Esophagus (tissue), 2 donors: ENCODE measurements around the gene SH3GL1. TPM values are rescaled to one million over a fixed set of nuclear protein-coding genes. Genes with fewer than 3 reads are reported as not detected.

ENCODE experiments used
- H3K27ac ChIP-seq, 2 donors: one replicate each; pipeline ENCODE4 v1.5.1; 2013; ENCODE audit warnings: low read depth in 2 of 2, mild to moderate bottlenecking in 2 of 2, inconsistent platforms in 1 of 2, low read length in 1 of 2, moderate library complexity in 1 of 2
- H3K27me3 ChIP-seq, 2 donors: one replicate each; pipeline ENCODE4 v1.6.1; 2013; ENCODE audit warnings: low read length in 2 of 2, control low read depth in 1 of 2, mild to moderate bottlenecking in 1 of 2; ENCODE audit not compliant: insufficient read depth in 2 of 2, control insufficient read depth in 1 of 2
- H3K36me3 ChIP-seq, 2 donors: one replicate each; pipeline ENCODE4 v1.6.1; 2013; ENCODE audit warnings: low read length in 1 of 2; ENCODE audit not compliant: control insufficient read depth in 2 of 2, insufficient read depth in 2 of 2
- H3K4me1 ChIP-seq, 2 donors: one replicate each; pipeline ENCODE4 v1.6.1; 2013; ENCODE audit warnings: low read length in 1 of 2; ENCODE audit not compliant: control insufficient read depth in 2 of 2, insufficient read depth in 2 of 2
- H3K4me3 ChIP-seq, 2 donors: one replicate each; pipeline ENCODE4 v1.5.1; 2013; ENCODE audit warnings: low read length in 2 of 2, mild to moderate bottlenecking in 2 of 2, low read depth in 1 of 2, moderate library complexity in 1 of 2
- H3K9me3 ChIP-seq, 2 donors: one replicate each; pipeline ENCODE4 v1.6.1; 2013; ENCODE audit warnings: mild to moderate bottlenecking in 2 of 2, low read depth in 1 of 2, low read length in 1 of 2, moderate library complexity in 1 of 2; ENCODE audit not compliant: control insufficient read depth in 2 of 2, insufficient read depth in 1 of 2
- WGBS, 2 donors: extraction: QIAGEN DNeasy Blood & Tissue Kit; methylation state at CpG; one replicate each; pipeline ENCODE4 v1.1.7; 2013; 5-methylcytosine and 5-hydroxymethylcytosine counted together
- polyA plus RNA-seq, 2 donors: library from polyadenylated mRNA; stranded (reverse); fragments of 200-250 nt; gene quantifications; one replicate each; pipeline ENCODE4 v1.2.3, GENCODE V29; 2013
- donor health status: healthy with polysubstance abuse.
- donor health status: Bipolar disorder and iron deficiency.

The SH3GL1 gene
- polyA plus RNA-seq = 100 to 1,000 TPM; 123 to 242 TPM

DNA sequence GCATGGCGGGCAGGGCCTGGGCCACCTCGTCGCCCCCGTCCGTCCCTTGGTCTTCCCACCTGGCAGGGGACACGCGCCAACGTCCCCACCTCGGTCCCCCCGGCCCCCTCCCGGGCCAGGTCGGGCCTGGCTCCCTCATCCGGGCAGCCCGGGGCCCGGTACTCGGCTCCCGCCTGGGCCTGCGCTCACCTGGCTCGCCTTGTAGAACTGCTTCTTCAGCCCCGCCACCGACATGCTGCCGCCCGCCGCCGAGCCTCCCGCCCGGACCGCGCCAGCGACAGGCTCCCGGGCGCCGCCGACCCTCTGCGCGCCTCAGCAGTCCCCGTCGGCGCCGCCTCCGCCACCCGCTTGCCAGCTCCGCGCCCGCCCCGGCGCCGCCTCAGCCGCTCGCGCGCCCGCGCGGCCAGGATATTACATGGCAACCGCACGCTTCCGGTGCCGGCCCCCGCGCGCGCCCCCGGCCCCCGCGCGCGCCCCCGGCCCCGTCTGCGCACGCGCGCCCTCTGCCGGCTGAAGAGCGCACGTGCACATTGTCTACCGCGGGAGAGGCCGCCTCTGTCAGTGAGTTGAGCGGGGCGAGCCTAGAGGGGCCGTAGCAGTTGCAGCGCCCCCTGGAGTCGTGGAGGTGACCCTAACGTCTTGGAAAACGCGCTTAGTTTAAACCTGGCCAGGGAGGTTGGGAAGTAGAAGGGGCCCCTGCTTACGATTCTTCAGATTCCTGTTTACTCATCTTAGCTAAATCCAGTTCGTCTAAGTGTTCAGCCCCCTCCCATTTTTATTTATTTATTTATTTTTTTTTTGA lies at the start of gene SH3GL1:
SH3GL1 (minus strand) TSS at position 413 of the 802 bp plus-strand sequence; CDS start at position 234, 179 bp downstream.
- Histone ChIP-seq H3K27me3 (no peaks in the 10 kb centered on the region), H3K4me1 (peaks cover 7 to 14% of the 10 kb centered on the region in 2 donors), H3K36me3 (peaks cover 0 to 6% of the 10 kb centered on the region in 2 donors), H3K4me3 (peak within 1 kb of the TSS; percentile 70 to 74), H3K27ac (peak within 1 kb of the TSS; percentile 90), H3K9me3 (no peaks in the 10 kb centered on the region)
- WGBS, 2 donors = 1% methylated on average over 70 to 90 of the region's 90 CpGs

DNA sequence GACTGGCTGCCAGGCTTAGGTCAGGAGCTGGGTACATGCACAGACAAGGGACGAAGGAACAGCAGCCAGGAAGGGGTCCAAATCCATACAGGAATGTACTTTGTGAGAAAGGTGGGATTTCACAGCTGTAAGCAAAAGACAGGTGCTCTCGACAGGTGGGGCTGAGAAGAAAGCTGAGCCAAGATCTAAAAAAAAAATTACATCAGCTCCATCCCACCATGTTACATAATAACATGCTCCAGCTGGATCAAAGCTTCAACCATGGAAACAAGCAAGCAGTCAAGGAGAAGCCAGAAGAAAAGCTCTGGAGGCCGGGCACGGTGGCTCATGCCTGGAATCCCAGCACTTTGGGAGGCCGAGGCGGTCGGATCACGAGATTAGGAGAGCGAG lies 49.3 kb upstream of the SH3GL1 start:
- no peaks in the 10 kb centered on the region for H3K9me3 ChIP-seq
- H3K36me3 ChIP-seq = peaks cover 13 to 66% of the 10 kb centered on the region in 2 donors
- H3K27ac ChIP-seq = peak overlapping the region; percentile 4 to 73
- WGBS, 2 donors = 49 to 61% methylated on average over 9 of the region's 9 CpGs
- H3K27me3 ChIP-seq = no peaks in the 10 kb centered on the region
- H3K4me3 ChIP-seq = no peak overlapping the region
- H3K4me1 ChIP-seq = peaks cover 0 to 8% of the 10 kb centered on the region in 2 donors

DNA sequence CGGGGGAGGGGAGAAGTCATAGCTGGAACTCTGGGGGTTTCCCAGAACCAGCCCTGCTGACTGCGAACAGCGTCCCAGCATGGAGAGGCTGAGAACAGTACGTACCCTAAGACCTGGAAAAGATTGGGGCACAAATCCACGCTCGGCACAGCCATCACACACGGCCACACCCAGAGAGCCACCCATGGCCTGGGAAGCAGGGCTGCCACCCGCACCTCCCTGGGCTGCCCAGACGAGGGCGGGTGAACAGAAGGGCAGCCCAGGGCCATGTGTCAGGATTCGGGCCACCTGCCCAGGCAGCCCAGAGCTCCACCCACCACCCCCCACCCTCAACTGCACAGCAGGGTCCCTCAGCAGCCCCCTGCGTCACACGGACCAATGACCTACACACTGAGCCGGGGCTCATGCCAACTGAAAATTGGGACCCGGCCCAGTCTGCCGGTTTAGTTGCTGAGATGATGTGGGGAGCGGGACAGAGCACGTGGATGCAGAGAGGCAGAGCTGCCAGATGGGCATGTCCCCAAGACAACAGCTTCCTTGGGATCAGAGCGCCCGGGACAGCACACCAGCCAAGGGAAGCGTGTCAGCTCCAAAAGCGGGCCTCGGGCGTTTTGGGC lies 48.8 kb upstream of the SH3GL1 start:
- H3K27ac ChIP-seq = peak overlapping the region; percentile 58 to 73
- H3K9me3 ChIP-seq = no peaks in the 10 kb centered on the region
- no peaks in the 10 kb centered on the region for H3K27me3 ChIP-seq
- H3K4me3 ChIP-seq = no peak overlapping the region
- peaks cover 13 to 63% of the 10 kb centered on the region in 2 donors for H3K36me3 ChIP-seq
- 48 to 57% methylated on average over 24 of the region's 24 CpGs for WGBS, 2 donors
- peaks cover 0 to 4% of the 10 kb centered on the region in 2 donors for H3K4me1 ChIP-seq

- H3K27me3 ChIP-seq = no peaks in the 10 kb centered on the region
- H3K4me1 ChIP-seq = peaks cover 0 to 4% of the 10 kb centered on the region in 2 donors
- H3K9me3 ChIP-seq = no peaks in the 10 kb centered on the region
- peaks cover 13 to 59% of the 10 kb centered on the region in 2 donors for H3K36me3 ChIP-seq
- peak overlapping the region; percentile 52 to 73 for H3K27ac ChIP-seq
- H3K4me3 ChIP-seq = no peak overlapping the region
- 60 to 64% methylated on average over 29 to 30 of the region's 30 CpGs for WGBS, 2 donors
Measured at GRCh38 chr19:4448147-4448985, 48.0 kb upstream of the SH3GL1 start.

- no peak overlapping the region for H3K4me3 ChIP-seq
- no peak overlapping the region for H3K27ac ChIP-seq
- 84 to 86% methylated on average over 28 of the region's 28 CpGs for WGBS, 2 donors
- peaks cover 0 to 4% of the 10 kb centered on the region in 2 donors for H3K4me1 ChIP-seq
- peaks cover 13 to 51% of the 10 kb centered on the region in 2 donors for H3K36me3 ChIP-seq
- H3K27me3 ChIP-seq = no peaks in the 10 kb centered on the region
- H3K9me3 ChIP-seq = no peaks in the 10 kb centered on the region
Measured at GRCh38 chr19:4447327-4448146, 47.2 kb upstream of the SH3GL1 start.

DNA sequence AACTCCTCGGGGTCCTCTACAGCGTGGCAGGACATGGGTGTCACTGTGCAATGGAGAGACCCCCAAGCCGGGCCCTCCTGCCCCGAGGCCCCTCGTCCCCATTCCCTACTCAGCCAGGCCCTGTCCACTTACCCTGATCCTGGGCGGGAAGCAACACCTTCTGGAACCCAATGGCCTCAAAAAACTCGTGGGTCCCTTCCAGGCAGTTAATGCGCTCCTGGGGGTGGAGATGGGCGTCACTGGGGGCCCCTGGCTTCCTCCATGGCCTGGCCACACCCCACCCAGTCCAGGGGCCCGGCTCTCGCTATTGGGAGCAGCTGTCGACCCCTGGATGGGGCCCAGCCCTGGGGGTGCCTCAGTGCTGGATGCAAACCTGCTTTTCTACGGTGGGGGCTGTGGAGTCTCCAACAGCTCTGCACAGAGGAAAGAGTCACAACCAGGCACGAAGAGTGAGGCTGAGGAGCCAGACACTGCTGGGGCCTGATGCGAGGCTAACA lies 46.4 kb upstream of the SH3GL1 start:
- H3K27ac ChIP-seq = no peak overlapping the region
- 82 to 84% methylated on average over 15 of the region's 15 CpGs for WGBS, 2 donors
- H3K27me3 ChIP-seq = no peaks in the 10 kb centered on the region
- H3K4me3 ChIP-seq = no peak overlapping the region
- H3K36me3 ChIP-seq = peaks cover 13 to 45% of the 10 kb centered on the region in 2 donors
- H3K4me1 ChIP-seq = peaks cover 0 to 4% of the 10 kb centered on the region in 2 donors
- no peaks in the 10 kb centered on the region for H3K9me3 ChIP-seq

GRCh38 chr19:4445963-4446703 lies 45.8 kb upstream of the SH3GL1 start:
- Histone ChIP-seq H3K4me1 (peaks cover 0 to 4% of the 10 kb centered on the region in 2 donors), H3K9me3 (no peaks in the 10 kb centered on the region), H3K27me3 (no peaks in the 10 kb centered on the region), H3K4me3 (no peak overlapping the region), H3K27ac (no peak overlapping the region), H3K36me3 (peaks cover 13 to 42% of the 10 kb centered on the region in 2 donors)
- 92 to 95% methylated on average over 52 to 58 of the region's 58 CpGs for WGBS, 2 donors
